HG03103 (cell line): ENCODE data around the gene AFAP1.

ENCODE experiments used
- ATAC-seq: cut with Tn5 transposase; IDR thresholded peaks from one replicate; pipeline ENCODE4 v1.9.1; 2021; ENCODE audit warnings: low read depth; ENCODE audit not compliant: unreplicated experiment

Gene AFAP1

GRCh38 chr4:7744142-7744804 is 195.4 kb downstream of the AFAP1 start:
- ATAC-seq, result no peak

DNA sequence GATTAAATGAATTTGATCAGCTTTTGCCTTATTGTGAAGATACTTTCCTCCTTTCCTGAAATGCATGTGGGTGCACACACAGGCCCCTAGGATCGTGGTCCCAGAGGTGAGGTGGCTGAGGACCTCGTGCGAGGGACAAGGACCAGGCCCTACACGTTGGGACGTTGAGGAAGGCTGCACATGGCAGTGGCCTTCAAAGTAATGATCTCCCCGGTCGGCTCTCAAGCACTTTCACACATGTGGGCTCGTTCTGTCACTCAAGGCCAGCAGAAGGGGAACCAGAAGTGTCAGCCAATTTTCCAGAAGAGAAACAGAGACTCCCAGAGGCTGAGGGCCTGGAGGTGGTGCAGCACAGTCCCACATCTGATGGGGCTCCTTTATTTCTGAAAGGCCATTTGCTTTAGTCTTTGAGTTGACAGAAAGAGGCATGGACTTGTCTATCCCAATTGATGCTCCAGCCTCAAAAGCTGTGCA is 196.8 kb downstream of the AFAP1 start:
- ATAC-seq, result no peak

GRCh38 chr4:7741946-7742806 is 197.5 kb downstream of the AFAP1 start:
- ATAC-seq, result no peak

GRCh38 chr4:7740866-7741525 is 198.7 kb downstream of the AFAP1 start:
- no peak for ATAC-seq

DNA sequence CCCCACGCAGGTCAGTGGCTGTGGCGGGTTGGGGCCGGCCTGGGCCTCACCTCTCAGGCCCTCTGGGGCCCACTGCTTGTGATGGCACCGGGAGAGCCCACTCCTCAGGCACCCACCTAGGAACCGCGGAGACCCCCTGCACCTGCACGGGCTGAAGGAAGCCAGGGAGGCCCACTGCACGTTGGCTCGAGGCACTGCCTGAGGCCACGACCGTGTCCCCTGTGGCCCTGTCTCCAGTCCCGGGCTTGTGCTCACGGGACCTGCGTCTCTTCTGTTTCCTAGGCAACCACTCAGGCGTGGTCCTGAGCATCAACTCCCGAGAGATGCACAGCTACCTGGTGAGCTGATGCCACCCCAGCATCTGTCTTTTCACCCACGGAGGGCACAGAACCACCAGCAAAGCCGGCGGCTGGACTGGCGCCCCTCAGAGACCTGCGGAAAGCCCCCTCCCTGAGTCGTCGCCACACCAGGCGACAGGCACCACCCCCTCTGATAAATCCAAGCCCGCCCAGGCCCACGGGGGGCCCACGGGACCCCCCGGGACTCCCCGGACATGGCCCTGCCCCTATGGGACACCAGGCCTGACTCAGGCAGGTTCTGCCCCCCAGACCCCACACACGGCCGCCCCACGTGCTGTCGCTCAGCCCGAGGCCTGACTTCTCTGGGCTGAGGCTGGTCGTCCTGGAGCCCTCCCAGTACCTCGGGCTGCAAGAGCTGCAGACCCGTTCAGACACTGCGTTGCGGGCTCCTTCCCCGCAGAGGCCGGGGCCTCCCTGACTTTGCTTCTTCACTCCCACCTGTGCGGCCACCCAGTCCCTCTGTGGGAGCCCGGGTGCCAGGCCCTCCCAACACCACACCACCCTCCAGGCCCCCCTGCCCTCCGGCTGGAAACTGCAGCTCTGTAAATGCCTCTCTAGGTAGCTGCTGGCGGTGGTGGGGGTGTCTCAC is 199.5 kb downstream of the AFAP1 start:
- ATAC-seq, result no peak

DNA sequence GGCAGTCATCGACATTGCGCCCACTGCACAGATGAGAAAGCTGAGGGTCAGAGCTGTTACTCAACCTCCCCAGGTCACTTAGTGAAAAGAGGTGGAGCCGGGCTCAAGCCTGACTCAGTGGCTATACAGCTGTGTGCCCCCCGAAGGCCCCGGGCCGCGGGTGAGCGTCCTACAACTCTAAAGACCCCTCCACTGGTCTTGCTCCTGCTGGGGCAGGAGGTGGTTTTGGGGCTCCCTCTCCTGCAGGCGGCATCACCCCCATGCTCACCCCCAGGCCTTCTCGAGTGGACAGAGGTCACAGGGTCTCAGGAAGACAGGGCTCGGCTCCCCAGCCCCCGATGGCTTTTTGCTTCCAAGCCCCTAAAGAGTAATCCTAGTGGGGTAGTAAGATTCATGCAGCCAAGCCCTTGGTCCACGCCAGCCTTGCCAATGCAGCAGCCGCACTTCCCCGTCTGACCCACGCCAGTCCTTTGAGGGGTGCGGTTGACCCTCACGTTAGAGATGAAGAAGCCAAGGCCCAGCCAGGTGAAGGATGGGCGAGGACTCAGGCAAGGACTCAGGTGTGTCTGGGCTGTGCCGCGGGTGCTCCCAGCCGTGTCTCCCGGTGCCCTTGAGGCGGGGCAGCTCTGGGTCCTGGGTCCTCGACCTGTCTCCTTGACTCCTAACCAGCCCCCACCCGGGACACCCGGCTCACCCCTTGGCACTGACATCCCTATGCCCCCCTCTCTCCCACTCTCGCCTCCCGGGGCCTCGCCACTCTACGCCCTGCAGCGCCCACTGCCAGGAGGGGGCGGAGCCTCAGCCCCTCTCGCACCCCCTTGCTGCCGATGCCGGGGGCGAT is 200.4 kb downstream of the AFAP1 start:
- ATAC-seq, result no peak

DNA sequence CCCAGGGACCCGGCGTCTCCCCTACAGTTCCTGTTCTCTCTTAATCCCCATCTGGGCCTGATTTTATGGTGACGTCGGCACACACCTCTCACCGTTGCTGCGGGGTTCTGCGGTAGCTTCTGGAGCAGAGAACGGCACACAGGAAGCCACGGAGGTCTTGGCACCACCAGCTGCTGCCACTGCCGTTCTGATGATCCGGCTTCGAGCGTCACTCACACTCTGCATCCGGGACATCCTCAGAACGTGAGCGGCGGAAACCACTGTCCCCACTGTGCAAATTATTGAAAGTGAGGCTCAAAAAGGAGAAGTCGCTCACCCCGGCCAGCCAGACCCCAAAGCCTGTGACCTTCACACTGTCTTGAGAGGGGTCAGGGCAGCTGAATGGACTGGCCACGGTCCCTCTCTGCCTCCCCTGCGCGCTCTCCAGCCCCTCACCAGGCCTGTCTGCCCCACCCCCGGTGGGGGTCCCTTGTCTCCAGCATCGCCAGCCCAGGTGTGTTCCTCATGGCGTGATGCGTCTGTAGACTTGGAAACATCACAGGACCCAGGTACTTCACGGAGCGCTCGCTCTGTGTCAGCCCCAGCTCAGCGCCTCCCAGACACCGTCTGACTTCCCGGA is 201.1 kb downstream of the AFAP1 start:
- ATAC-seq, result no peak

DNA sequence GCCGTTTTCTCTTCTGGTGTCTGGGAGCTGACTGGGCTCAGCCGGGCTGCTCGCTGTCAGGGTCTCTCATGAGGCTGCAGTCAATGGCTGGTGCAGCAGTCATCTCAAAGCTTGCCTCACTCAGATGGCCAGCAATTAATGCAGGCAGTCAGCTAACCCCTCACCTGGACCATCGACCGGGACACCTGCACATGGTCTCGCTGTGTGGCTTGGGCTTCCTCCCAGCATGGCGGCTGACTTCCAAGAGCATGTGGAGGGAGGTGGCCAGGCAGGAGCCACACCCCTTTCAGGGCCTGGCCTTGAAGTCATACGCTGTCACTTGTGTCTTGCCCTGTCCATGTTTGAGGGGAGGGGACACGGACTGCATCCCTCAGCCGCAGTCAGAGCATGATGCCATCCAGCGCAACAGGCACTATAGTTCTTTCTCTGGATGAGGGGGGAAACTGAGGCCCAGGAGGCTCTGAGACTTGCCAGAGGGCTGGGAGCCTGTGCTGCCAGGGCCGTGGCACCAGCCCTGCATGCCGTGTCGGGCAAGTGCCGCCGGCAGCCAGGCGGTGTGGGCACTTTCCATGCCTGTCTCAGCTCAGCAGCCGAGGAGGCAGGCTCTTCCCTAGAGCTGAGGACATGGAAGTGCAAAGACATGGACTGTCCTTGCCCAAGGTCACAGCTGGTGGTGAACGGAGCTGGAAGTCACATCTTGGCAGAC is 201.8 kb downstream of the AFAP1 start:
- ATAC-seq, result no peak

DNA sequence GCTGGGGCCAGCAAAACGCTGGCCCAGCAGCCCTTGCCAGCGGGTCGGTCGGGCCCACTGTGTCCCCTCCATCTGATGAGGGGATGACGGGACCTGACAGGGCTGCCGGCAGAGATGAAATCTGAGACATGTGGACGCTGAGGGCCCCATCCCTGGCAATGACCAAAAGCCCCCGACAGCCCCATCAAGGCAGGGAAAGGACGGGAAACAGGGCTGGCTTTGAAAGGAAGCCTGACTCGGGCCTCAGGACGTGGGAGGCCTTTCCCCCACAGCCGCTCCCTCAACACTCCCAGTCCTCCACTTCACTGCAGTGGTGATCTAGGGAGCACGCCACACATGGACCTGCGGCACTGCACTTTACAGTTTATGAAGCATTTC is 202.4 kb downstream of the AFAP1 start:
- ATAC-seq, result no peak

DNA sequence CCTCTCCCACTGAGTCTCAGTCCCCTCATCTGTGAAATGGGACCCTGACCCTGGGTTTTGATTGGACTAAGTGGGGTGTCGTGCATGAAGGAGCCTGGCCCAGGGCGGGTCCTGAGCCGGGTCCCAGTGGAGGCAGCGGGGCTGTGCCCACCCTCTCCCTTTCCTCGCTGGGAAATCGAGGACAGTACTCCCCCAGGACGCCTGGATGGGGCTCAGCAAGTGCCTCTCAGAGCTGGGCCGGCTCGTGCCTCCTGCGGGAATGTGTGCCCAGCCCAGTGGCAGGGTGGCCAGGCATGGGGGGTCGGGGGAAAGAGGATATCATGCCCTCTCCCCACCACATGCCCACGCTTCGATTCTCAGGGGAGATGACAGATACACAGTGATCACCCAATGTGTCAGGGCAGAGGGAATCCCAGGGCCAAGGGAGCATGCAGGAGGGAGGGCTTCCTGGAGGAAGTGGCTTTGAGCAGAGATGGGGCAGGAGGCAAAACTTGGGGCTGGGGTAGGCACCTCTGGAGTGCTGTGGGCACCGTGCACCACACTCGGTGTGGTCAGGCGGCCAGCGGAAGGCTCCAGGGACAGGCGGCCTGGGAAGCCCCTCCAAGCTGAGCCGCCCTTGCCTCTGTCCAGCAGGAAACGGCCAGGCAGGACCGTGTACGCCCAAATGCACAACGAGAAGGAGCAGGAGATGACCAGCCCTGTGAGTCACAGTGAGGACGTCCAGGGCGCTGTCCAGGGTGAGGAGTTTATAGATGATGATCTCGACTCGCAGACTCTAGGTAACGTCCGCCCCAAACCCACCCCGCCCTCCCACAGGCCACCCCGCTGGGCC is 203.0 kb downstream of the AFAP1 start:
- ATAC-seq, result no peak

- no peak for ATAC-seq
These were observed 203.7 kb downstream of the AFAP1 start for GRCh38 chr4:7735961-7736360.

DNA sequence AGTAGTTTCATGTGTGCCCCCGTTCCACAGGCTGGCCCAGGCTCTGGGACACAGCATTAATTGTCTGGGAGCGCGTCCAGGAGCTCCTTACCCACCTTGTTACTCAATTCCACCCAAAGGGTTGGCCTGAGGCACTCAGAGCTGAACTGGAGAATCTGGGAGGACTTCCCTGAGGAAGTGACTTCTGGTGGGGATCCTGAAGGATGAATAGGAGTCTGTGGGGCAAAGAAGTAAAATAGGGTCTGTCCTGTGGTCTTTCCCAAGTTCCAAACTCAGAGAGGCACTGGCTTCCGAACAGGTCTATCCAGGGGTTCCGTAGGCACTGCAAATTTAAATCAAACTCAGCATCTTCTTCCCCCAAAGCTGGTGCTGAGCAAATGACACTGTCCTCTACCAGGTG is 204.3 kb downstream of the AFAP1 start:
- ATAC-seq, result no peak

DNA sequence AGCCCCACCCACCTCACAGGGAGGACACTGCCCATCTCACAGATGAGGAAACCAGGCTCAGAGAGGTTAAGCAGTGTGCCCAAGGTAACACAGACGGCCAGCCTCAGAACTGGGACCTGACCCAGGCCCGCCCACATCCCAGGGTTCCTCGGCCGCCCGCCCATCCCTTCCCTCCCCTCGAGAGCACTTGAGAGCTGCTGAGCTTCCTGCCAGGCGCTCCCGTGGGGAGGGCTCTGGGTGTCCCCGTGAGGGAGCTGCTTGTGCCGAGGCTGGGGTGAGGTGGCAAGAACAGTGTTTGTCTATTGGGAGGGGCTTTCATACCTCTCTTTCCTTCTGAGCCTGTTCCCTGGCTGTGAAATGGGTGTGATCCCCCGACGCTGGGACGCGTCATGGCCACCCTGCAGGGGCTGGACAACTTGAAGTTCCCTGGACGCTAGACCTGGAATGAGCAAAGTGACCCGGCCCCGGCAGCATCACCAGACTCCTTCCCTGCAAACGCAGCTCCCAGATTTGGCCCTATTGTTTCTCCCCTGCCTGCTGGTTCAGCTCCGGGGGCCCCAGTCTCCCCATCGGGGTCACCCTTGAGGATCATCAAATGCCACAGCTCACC is 204.9 kb downstream of the AFAP1 start:
- ATAC-seq, result no peak

GRCh38 chr4:7733801-7734650 is 205.6 kb downstream of the AFAP1 start:
- ATAC-seq, result no peak

- no peak for ATAC-seq
These were observed 206.5 kb downstream of the AFAP1 start for GRCh38 chr4:7733201-7733600.

- no peak for ATAC-seq
These were observed 207.4 kb downstream of the AFAP1 start for GRCh38 chr4:7732263-7732662.
